SK-N-SH treated with all-trans-retinoic acid at 6 μM for 48 hours (cell line): Measurements from ENCODE around the gene EFNB1.

Source experiments
- ATAC-seq: fragments of 200-7000 bp; cut with Tn5 transposase; 3 replicates; pipeline ENCODE4 v1.9.1; 2020; ENCODE audit warnings: mild to moderate bottlenecking, moderate library complexity
- ARNTL ChIP-seq: fragments of 450-650 bp; formaldehyde crosslinking; IDR thresholded peaks from 2 replicates; pipeline ENCODE4 v1.5.0; 2020; ENCODE audit warnings: low read depth, mild to moderate bottlenecking, moderate library complexity, borderline replicate concordance
- BACH2 ChIP-seq: fragments of 250-450 bp; sonication (Bioruptor Pico); IDR thresholded peaks from 2 replicates; pipeline ENCODE4 v1.9.0; 2021; ENCODE audit warnings: mild to moderate bottlenecking, borderline replicate concordance
- CREB5 ChIP-seq: fragments of 250-450 bp; sonication (Bioruptor Pico); IDR thresholded peaks from 2 replicates; pipeline ENCODE4 v1.5.1; 2020; ENCODE audit warnings: low read depth, mild to moderate bottlenecking, moderate library complexity
- CSDC2 ChIP-seq: fragments of 250-450 bp; sonication (Bioruptor Pico); IDR thresholded peaks from 2 replicates; pipeline ENCODE4 v1.5.0; 2020; ENCODE audit warnings: mild to moderate bottlenecking, moderate library complexity
- GLIS3 ChIP-seq: fragments of 250-450 bp; sonication (Bioruptor Pico); IDR thresholded peaks from 2 replicates; pipeline ENCODE4 v1.5.0; 2020; ENCODE audit warnings: mild to moderate bottlenecking, moderate library complexity
- ISL1 ChIP-seq: fragments of 250-450 bp; sonication (Bioruptor Pico); IDR thresholded peaks from 2 replicates; pipeline ENCODE4 v2.1.2; 2022; ENCODE audit warnings: mild to moderate bottlenecking, moderate library complexity
- OSR1 ChIP-seq: fragments of 250-450 bp; sonication (Bioruptor Pico); IDR thresholded peaks from 2 replicates; pipeline ENCODE4 v1.8.0; 2022; ENCODE audit warnings: moderate library complexity, mild to moderate bottlenecking, inconsistent platforms
- PATZ1 ChIP-seq: fragments of 250-450 bp; sonication (Bioruptor Pico); IDR thresholded peaks from 2 replicates; pipeline ENCODE4 v1.8.0; 2020; ENCODE audit warnings: mild to moderate bottlenecking, moderate library complexity, borderline replicate concordance
- POU6F1 ChIP-seq: fragments of 250-450 bp; sonication (Bioruptor Pico); IDR thresholded peaks from 2 replicates; pipeline ENCODE4 v1.8.0; 2021; ENCODE audit warnings: low read depth, mild to moderate bottlenecking, moderate library complexity, borderline replicate concordance
- RARB ChIP-seq: fragments of 250-450 bp; sonication (Bioruptor Pico); IDR thresholded peaks from 2 replicates; pipeline ENCODE4 v1.8.0; 2021; ENCODE audit warnings: mild to moderate bottlenecking, moderate library complexity
- SNAI2 ChIP-seq: fragments of 250-450 bp; sonication (Bioruptor Pico); IDR thresholded peaks from 2 replicates; pipeline ENCODE4 v1.5.0; 2020; ENCODE audit warnings: mild to moderate bottlenecking, moderate library complexity
- TCF4 ChIP-seq: fragments of 250-450 bp; sonication (Bioruptor Pico); IDR thresholded peaks from 2 replicates; pipeline ENCODE4 v1.8.0; 2021; ENCODE audit warnings: mild to moderate bottlenecking, moderate library complexity, borderline replicate concordance
- TOX ChIP-seq: fragments of 250-450 bp; sonication (Bioruptor Pico); IDR thresholded peaks from 2 replicates; pipeline ENCODE4 v1.8.0; 2021; ENCODE audit warnings: mild to moderate bottlenecking, moderate library complexity, borderline replicate concordance
- TSHZ2 ChIP-seq: fragments of 250-450 bp; sonication (Bioruptor Pico); IDR thresholded peaks from 2 replicates; pipeline ENCODE4 v1.5.0; 2020; ENCODE audit warnings: mild to moderate bottlenecking, moderate library complexity
- ZC3H10 ChIP-seq: fragments of 250-450 bp; sonication (Bioruptor Pico); IDR thresholded peaks from 2 replicates; pipeline ENCODE4 v1.5.1; 2021; ENCODE audit warnings: mild to moderate bottlenecking, moderate library complexity
- ZFP3 ChIP-seq: fragments of 250-450 bp; sonication (Bioruptor Pico); IDR thresholded peaks from 2 replicates; pipeline ENCODE4 v1.5.0; 2020; ENCODE audit warnings: mild to moderate bottlenecking, moderate library complexity
- ZNF565 ChIP-seq: fragments of 450-650 bp; formaldehyde crosslinking; conservative IDR thresholded peaks from 2 replicates; pipeline ENCODE4 v1.5.0; 2020; ENCODE audit warnings: low read depth, mild to moderate bottlenecking, moderate library complexity
- ZNF70 ChIP-seq: fragments of 450-650 bp; formaldehyde crosslinking; IDR thresholded peaks from 2 replicates; pipeline ENCODE4 v1.5.0; 2020; ENCODE audit warnings: mild to moderate bottlenecking, moderate library complexity
- ZNF8 ChIP-seq: fragments of 450-650 bp; formaldehyde crosslinking; IDR thresholded peaks from 2 replicates; pipeline ENCODE4 v1.5.0; 2020; ENCODE audit warnings: mild to moderate bottlenecking, moderate library complexity

The EFNB1 gene

GRCh38 chrX:68829582-68830418 lies 979 bp downstream of the EFNB1 start:
- peak; percentile 41 for ATAC-seq
- TF ChIP-seq ZNF565 (CRISPR knock-in tag) (no peak), TSHZ2 (no peak), ZFP3 (CRISPR knock-in tag) (no peak), CSDC2 (CRISPR knock-in tag) (no peak), CREB5 (CRISPR knock-in tag) (no peak), SNAI2 (no peak), OSR1 (CRISPR knock-in tag) (no peak), ZNF70 (CRISPR knock-in tag) (no peak), ZNF8 (CRISPR knock-in tag) (no peak), TOX (CRISPR knock-in tag) (no peak), BACH2 (CRISPR knock-in tag) (no peak), RARB (CRISPR knock-in tag) (no peak), ISL1 (CRISPR knock-in tag) (no peak)

- no peak for ATAC-seq
- no peak for TF ChIP-seq ARNTL (CRISPR knock-in tag)
- no peak for TF ChIP-seq PATZ1 (CRISPR knock-in tag)
- TF ChIP-seq TOX (CRISPR knock-in tag): no peak
- no peak for TF ChIP-seq GLIS3 (CRISPR knock-in tag)
- no peak for TF ChIP-seq CREB5 (CRISPR knock-in tag)
- no peak for TF ChIP-seq BACH2 (CRISPR knock-in tag)
- TF ChIP-seq TCF4 (CRISPR knock-in tag): no peak
- no peak for TF ChIP-seq OSR1 (CRISPR knock-in tag)
- TF ChIP-seq, all 23 proteins: peak for 0
Observed at GRCh38 chrX:68830419-68831404, 1.9 kb downstream of the EFNB1 start.

DNA sequence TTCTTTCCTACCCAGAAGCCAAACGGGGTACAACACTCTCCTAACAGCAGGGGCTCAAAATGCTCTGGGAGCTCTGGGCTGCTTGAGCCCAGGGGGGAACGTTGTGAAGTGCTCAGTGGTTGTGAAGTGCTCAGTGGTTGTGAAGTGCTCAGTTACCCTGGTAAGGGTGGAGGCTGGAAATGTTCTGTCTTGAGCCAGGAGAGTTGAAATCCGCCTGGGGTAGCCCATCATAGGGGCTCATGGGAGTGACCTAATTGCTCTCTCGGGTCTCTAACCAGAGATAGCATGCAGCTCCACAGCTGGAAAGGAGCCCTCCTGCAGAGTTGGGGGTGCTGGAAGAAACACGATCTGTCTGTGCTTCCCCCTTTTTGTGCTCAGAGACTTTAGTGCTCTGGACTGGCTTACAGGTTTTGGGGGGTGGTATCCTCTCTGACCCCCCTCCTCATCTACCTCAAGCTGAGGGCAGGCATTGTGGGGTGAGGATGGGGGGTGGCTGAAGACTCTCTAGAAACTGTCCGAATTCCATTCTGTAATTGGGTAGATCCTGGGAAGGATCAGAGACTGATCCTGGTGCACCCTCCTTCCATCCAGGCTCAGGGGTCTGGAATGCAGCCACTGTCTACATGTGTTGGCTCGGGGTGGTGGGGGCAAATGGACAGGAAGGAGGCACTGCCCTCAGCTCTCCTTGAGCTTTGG lies 2.7 kb downstream of the EFNB1 start:
- no peak for TF ChIP-seq ZC3H10
- no peak for ATAC-seq

DNA sequence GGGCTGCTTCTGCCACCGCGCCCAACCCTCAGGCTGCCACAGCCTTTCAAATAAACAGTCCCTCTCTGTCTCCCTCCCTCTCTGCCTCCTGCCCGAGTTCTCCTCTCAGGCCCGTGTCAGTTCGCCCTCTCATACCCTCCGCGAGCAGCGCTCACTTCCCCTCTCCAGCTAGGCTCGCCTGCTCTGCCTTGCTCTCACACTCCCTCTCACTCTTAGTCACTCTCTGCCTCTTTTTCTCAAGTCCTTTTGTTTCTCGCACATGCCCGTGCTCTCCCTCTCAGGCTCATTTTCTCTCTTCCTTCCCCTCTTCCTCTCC lies 3.2 kb downstream of the EFNB1 start:
- ATAC-seq: peak; percentile 37
- TF ChIP-seq ZNF70 (CRISPR knock-in tag) (no peak), TSHZ2 (no peak), GLIS3 (CRISPR knock-in tag) (no peak), CREB5 (CRISPR knock-in tag) (no peak), BACH2 (CRISPR knock-in tag) (no peak), POU6F1 (CRISPR knock-in tag) (no peak)
